Measurements from ENCODE around the gene DLST.

Gene DLST

DNA sequence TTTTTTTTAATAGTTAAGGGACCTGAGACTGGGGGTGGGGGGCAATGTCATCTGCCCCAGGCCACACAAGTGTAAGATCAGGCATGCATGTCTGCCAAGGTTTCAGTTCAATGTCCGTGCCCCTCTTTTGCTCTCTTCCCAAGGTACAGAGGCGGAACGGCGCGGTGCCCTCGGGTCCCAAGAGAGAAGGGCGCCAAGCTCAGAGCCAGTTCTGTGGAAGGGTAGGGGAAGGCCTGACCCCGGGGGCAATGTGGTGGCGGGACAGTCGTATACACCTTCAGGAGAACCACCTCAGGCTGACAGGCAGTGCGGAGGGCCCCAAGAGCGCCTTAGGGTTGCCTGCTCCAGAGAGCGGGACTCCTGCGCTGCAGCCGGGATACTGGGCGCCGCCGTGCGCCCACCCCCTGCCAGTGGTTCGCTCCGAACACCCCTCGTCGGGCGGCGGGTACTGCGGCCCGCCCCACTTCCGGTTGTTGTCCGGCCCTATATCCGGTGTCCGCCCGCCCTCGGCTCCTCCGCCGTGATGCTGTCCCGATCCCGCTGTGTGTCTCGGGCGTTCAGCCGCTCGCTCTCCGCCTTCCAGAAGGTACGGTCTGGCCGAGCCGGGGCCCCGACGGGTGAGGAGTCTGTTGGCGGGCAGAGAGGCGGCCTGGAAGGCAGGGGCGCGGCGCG lies at the start of gene DLST:
Gene DLST (plus strand): TSS at position 486 of the 672 bp plus-strand sequence. CDS start 38 bp downstream, at position 524.
- DNase-seq: peak; percentile 89

DNA sequence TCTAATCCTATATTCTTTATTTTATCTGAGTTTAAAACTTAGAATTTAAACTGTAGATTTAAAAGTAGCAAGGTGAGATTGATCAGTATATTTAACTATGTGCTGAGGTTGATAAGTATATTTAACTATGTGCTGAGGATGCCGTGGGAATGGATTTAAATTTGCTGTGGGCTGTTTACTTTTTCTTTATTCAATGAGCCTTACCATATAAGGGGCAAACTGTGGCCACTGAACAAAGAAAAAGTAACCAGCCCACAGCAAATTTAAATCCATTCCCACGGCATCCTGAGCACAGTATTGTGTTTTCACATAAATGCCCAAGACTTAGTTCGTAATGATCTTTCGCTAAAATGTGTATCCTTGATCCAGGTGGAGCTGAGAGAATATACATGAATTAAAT lies 48.9 kb upstream of the DLST start:
- DNase-seq: no peak

DNA sequence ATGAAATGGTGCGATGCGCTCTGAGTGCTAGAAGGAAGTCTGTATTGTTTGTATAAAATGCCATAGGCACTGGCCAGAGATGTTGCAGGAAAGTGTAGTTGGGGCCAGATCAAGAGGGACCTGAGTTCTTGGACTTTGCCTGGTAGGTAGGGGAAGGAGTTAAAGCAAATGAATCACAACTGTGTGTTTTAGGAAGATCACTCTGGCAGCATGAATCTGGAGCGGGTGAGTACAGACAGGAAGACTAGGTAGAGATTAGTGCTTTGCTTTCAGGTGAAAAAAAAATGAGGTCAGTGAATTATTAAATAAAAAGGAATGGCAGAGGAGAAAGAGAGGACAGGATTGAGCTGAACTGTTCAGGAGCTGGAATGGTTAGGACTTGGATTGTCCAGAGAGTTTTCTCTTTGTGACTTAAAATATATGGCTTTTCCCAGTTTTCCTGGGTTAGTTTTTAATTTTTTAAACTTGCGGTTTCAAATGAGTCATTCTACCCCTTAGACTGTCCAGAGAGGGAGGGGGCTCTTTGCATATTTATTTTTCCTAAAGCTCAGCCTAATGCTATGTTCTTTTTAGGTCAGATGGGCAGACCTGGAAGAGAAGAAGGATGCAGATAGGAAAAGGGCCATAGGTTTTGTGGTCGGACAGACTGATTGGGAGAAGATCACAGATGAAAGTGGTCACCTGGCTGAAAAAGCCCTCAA lies 46.9 kb upstream of the DLST start:
- DNase-seq: no peak

DNA sequence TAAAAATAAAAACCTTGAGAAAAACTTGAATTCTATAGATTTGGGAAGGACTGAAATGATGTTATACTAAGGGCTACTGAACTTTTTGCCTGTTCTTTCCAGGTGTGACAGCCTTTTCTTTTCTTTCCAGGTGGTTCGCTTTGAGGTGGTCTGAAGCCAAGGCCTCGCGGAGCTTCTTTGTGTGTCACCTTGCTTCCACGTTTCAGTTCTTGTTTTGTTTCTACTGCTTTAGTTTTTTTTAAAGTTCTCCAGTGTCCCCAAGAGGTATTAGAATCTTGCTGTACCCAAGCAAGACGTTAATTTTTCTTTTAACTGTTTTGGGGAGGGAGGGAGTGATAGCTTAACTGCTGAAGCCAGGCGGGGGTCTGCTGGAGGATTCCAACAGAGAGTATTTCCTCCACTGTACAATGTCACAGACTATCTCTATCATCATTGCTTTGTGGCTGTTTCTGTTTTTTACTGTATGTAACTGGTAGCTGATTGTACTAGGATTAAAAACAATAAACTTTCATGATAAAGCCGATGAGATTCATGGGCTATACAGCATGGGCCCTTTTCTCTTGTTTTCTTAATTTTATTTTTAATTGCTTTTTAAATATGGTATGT lies 46.0 kb upstream of the DLST start:
- no peak for DNase-seq

DNA sequence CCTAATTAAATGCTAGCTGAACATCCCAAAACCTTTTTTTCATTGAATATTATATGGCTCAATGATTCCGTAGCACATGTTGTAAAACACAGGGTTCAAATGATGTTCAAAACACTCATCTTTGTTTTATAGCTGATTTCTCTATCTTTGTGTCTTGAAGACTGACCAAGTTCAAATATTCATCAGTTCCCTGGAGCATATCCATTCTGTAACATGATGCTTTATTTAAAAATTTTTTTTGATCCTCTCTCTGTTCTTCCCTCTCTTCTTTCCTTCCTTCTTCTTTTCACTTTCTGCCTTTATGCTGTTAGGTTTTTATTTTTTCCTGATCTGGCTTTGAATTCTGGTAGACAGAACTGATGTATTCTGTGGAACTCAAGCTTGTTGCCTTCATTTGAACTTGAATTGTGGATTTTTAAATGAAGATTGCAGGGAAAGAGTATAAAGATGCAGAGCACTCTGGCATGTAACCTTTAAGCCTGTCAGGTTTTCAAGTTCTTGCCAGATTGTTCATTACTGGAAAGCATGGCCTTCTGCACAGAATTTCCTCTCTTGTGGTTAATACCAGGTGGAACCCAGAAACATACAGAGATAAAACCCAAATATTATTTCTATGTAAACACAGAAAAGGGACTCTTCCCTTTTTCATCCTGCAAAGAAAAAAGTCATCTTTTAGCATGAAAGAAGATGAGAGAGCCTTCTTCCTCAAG lies 45.3 kb upstream of the DLST start:
- peak; percentile 23 for DNase-seq

DNA sequence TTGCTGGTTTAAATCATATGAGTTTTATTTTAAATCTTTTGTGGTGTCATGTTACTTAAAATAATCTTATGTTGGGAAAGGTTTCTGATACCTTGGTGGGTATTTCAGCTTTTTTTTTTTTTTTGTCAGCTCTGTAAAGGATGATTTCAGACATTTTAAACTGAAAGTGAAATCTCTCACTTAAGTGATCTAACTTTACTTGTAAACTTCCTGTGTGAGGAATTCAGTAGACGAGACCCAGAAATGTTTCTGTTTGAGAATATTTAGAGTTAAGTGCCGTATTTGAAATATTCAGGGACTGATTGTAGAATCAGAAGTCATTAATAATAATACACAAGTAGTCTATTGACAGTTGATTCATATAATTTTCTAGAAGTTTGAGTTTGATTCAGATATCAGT lies 43.5 kb upstream of the DLST start:
- peak; percentile 21 for DNase-seq

DNA sequence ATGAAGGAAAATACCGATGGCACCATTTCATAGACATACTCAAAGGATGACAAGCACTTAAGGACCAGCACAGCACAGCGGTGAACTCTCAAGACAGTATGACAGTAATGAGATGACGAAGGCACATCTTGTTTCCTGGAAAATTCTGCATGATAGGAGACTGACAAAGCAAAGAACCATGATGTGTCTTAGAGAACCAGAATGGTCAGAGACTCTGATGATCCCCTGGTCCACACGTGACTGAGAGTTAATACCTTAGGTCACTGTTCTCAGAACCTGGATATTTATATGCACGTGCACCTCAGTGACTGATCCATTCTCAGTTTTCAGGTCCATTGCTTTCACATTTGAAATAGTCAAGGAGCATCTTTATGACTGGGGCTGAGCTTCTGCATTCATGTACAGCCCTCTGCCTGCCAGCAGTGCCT lies 41.1 kb upstream of the DLST start:
- peak; percentile 64 for DNase-seq

DNA sequence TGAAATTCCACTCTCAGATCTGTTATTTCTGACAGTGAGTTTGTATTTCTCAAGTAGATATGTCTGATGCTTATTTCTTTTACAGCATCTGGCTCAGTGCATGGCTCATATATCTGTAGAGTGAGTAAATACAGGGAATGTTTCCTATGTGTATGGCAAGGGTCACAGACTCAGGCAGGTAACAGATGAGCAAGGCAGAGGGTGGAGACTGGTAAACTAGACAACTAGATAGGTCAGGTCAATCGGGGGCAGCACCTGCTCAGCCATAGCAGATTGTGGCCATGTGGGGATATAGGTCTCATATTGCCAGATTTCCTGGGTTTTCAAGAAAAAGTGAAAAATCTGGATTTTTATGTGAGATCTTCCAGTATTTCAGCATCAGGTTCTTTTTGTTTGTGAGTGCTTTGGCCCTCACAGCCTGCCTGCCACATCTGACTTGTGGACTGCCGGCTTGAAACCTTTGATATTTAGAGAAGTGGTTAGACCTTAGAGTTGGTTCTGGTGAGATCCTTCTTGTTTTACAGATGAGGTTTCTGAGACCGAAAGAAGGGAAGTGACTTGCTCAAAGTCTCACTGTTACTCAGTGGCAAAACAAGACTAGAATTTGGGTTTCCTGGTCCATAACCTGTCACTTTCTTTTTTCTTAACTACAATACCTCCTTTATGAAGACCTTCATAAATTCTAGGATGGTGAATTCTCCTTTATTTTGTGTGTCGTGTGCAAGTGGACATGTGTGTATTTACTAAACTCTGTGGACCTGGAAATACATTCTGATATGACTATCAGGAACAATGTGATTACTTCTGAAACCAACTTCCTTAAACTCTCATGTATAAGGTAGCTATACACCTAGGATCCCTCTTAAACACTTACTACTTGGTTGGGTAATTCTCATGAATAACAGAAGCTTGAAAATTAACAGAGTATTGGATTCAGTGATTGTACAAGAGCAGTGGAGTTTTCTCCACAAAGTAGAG lies 40.2 kb upstream of the DLST start:
- peak; percentile 79 for DNase-seq

DNA sequence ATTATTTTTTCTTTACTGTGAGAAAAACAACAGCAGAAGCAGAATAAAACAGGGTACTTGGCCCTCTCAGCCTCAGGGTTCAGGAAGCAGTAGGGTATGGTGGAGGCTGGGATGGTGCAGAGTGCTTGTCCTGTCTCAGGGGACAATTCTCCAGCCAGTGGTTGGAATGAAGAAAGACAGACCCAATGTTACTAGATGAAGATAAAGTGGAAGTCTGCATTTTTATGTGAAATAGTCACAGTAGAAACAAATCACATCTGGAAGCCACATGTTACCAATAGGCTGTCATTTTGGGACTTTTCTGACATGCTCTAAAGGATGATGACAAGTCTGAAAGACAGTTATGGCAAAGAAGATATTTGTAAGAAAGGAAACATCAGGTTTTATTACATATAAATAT lies 38.1 kb upstream of the DLST start:
- no peak for DNase-seq

DNA sequence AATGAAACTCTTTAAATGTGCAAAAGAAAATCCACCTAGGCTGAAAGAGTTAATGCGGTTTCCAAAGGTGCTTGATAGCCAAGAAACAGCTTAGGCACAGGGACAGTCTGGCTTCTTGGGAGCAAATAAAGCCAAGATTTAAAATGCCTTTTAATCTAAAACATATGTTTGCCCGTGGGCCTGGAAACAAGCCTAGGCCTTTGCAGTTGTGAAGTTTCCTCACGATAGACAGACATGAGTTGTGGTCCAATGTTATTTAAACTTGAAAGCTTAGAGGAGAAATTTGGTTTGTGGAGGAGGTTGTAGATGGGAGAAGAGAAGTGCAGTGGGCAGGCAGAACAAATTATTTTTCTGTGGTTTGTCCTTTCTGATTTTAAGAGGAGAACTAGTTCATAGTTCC lies 35.5 kb upstream of the DLST start:
- DNase-seq: no peak

DNA sequence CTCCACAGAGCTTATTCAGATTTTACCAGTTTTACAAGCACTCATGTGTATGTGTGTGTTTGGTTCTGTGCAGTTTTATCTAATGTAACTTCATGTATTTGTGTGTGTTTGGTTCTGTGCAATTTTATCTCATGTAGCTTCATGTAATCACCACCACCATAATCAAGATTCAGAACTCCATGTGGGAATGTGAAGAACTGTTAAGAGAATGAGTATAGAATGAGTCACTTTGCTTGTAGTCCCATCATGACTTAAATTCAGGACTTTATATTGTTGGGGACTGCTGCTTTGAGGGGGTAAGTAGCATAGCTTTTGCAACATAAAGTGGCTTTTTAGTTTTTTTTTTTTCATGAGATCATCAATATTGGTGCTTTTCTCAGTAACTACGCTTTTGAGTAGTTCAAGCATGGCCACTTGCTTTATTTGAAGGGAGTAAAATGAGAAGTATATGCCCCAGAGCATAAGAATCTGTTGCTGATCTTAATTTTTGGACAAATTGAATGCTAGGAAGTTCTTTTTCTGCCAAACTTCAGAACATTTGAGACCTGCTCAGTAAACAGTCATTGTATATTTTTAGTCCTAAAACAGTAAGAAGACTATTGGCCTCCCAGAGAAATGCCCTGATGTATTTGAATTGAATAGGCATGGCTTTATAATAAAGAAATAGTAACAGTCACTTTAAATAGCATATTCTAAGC lies 34.6 kb upstream of the DLST start:
- DNase-seq: no peak

DNA sequence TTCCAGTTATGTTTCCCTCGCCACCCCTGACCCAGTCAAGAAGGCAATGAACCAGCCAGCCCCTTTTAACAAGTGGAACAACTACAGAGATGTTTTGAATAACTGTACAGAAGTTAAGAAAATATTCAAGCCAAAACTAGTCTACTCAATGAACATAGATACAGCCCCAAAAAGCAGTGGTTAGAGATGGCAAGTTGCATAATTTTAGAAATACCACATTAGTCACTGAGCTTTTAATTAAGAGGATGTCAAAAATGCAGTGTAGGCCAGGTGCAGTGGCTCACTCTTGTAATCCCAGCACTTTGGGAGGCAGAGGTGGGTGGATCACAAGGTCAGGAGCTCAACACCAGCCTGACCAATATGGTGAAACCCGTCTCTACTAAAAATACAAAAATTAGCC lies 32.9 kb upstream of the DLST start:
- no peak for DNase-seq

DNA sequence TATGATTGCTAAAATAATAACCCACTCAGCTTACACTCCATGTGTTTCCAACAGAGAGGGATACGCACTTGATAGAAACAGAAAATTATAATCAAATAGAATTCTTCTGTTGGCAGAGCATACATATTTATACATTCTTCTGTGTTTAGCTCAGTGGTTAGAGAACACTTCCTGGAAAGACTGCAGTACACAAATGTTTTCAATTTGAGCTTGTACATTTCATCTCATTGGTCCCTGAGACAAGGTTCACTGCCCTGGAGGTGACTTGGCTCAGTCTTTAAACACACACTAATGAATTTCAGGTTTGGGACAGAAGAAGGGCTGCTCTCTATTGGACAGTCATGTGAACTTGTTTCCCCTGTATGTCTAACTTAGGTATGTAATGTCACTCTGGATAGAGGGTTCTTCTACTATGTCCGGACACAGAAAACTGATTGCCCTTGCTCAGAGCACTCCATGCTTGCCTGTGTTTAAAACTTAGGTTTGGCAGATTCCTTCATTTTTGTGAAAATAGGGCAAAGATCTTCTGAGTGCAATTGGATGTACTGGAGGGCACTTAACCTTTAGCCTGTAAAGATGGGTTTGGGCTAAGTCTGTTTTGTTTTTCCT lies 28.7 kb upstream of the DLST start:
- no peak for DNase-seq

DNA sequence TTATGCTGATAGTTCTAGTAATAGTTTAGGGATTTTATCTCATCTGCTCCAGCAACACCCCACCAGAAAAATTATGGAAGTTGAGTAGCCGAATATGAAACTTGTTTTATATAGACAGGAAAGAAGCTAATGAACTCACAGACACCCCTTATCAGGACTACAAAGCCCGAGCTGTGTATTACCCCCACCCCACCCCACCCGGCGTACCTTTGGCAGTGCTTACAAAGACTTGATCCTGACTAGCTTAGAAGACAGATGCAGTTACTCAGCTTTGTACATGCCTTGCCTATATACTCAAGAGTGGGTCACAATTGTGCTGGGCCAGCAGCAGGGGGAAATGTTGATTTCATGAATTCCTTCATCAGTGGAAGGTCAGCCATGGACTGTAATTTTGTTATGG lies 28.1 kb upstream of the DLST start:
- no peak for DNase-seq

DNA sequence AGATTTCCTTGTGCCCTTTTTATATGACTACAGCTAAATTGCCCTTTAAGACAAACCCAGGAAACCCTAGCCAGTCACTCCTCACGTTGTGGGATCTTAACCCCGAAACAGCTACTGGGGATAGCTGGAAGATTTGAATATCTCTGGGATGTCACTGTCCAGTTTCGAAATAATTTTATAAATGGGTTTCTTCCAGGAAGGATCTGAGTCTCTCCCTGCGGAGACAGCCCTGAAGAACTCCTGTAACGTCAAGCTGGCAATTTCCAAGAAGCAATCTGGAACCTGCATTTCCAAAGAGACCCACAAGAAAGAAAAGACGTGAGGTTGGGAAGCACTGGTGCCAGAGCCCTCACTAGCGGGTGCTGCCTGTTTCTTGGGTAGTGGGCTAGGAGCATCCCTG lies 26.7 kb upstream of the DLST start:
- no peak for DNase-seq

DNA sequence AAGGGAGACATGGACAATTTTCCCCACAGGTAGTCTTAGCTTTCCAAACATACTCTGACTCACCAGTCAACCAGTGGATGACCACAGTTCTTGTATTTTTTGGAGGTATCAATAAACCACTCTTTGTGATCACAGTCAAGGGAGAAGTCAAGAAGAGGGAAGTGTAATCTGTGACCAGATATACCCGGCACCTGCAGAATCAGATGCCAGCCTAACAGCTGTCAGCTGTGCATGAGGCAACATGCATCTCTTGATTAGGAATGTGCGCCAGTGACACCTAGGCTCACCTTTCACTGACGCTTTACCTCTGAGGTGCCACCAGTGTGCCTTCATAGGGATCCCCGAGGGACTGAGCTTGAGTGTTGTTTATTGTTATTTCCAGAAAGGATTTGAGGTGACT lies 25.8 kb upstream of the DLST start:
- DNase-seq: no peak

DNA sequence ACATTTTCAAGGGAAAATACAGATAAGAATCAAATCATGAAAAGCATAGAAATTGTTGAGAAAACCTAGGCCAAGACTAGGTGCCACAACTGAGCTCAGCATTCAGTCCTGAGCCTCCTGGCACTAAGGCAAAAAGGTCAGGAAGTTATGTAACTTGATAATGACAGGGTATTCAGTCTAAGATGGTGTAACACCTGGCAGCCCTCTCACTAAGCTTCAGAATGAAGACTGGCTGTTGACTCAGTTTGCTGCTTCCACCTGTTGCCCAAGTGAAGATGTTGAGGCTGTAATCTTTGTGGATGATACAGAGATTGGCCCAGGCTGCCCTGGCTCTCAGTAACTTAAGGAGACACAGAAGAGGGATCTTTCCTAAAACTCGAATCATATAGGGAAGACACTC lies 25.4 kb upstream of the DLST start:
- no peak for DNase-seq

DNA sequence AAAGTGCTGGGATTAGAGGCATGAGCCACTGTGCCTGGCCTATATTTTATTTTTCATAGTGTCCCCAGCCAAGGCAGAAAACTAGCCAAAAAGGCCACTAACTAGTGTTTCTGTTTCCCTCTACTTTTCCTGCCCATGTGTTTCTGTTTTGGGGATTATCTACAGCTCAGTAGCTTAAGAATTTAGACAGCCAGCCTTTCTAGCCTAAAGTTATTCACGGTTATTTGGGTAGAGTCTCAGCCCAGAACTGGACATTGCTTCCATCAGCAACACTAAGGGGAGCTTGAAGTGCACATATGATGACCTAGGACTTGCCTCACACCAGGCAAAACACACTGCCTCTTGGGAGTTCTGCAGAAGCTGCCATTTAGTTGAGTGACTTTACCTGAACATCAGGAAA lies 23.7 kb upstream of the DLST start:
- no peak for DNase-seq

DNA sequence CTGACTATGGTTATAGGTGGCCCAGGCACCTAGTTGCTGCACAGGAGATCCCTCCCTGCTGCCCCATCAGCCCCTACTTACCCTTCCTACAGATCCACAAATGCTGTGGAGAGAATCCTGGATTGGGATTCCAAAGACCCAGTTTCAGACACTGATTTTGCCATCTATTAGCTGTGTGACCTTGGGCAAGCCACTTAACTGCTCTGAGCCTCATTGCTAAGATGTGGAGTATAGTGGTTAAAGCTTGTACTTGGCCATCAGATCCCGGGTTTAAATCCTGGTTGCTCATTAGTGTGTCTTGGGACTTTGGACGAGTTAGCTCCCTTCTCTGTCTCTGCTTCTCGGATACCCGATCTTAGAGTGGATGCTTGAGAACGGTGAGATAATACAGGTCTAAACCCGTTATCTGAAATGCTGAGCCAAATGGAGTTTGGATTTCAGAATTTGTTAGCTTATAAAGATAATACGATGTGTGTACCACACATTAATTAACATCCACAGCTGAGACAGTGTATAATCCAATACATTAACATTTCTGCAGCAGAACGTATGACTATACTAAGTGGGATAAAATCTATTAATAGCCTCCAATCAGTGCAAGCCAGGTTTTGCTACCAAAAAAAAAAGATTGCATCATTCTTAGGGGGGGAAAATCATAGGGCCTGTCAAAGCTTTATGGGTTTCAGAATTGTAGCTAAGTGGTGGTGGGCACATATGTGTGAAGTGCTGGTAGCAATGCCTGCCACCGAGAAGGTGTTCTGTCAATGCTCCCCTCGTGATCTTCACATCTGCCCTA lies 21.8 kb upstream of the DLST start:
- no peak for DNase-seq

DNA sequence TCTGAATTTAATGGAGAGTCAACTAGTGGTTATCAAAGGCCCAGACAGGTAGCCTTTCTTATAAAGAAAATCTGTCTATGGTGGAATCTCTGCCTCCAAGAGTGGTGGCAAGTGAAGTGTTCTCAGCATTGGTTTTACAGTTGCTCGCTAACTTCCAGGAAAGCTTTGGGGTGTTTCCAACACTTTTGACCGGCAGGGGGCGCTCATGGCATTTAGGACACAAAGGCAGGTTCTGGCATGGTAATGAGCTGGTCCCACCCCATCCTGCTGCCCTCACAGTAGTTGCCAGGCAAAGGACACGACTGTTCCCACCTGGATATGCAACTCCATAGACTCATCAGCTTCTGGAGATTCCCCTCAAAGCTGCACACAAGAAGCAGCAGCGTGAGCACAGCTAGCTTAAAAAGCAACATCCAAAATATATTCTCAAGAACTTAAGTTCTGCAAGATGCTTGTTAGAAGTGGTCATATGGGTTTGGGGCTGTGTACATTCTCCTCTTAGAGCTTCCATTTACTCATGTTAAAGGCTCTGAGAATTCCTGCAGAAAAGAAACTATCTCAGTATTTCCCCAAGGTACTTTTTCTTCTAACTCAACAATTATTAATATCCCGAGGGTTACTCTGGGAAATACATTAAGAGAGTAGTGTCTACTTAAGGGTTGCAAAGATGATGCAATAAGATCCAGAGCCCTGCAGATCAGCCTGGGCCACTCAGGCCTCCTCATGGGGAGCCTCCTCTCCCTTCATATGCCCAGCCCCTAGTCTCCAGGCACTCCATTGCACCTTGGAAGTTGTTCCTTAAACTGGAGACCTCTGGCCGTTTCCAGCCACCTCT lies 20.6 kb upstream of the DLST start:
- peak; percentile 89 for DNase-seq
